Transverse colon (tissue), 4 donors: ENCODE results near the gene SLC22A15. TPM values are rescaled to one million over a fixed set of nuclear protein-coding genes. Genes with fewer than 3 reads are reported as not detected.

Experiments used
- DNase-seq: peaks from one replicate; pipeline ENCODE4 v3.0.0-alpha.2; 2019
- H3K27ac ChIP-seq, 4 donors: fragments of 200-600 bp; sonication (generic); 2 replicates each; pipeline ENCODE4 v1.5.1; 2016 to 2018; ENCODE audit warnings: inconsistent platforms in 4 of 4
- H3K27me3 ChIP-seq: fragments of 200-600 bp; sonication (generic); 2 replicates; pipeline ENCODE4 v1.5.1; 2017; ENCODE audit warnings: inconsistent platforms
- H3K36me3 ChIP-seq, 4 donors: fragments of 200-600 bp; sonication (generic); 2 replicates each; pipeline ENCODE4 v1.5.1; 2017 to 2019; ENCODE audit warnings: inconsistent platforms in 4 of 4
- H3K4me1 ChIP-seq, 4 donors: fragments of 200-600 bp; sonication (generic); 2 replicates each; pipeline ENCODE4 v1.5.1; 2017 to 2020; ENCODE audit warnings: inconsistent platforms in 4 of 4
- H3K4me3 ChIP-seq, 4 donors: fragments of 200-600 bp; sonication (generic); 1 replicate in 1 of 4; 2 replicates in 3 of 4; pipeline versions ENCODE4 v1.5.1 to v1.6.1; 2017 to 2019; ENCODE audit warnings: inconsistent platforms in 4 of 4
- H3K9me3 ChIP-seq, 2 donors: fragments of 200-600 bp; sonication (generic); 2 replicates each; pipeline ENCODE4 v1.5.1; 2017 to 2019; ENCODE audit warnings: inconsistent platforms in 2 of 2
- EP300 ChIP-seq: sonication (generic); formaldehyde crosslinking; IDR thresholded peaks from one replicate; pipeline ENCODE4 v1.6.1; 2017; ENCODE audit warnings: antibody characterized with exemption, low read depth
- POLR2A ChIP-seq: fragments of 450-650 bp; IDR thresholded peaks from one replicate; pipeline ENCODE4 v1.6.1; 2016; ENCODE audit warnings: antibody characterized with exemption, mild to moderate bottlenecking, moderate library complexity
- POLR2AphosphoS5 ChIP-seq, 3 donors: sonication (generic); formaldehyde crosslinking; IDR thresholded peaks; one replicate each; pipeline ENCODE4 v1.6.1; 2016; ENCODE audit warnings: antibody characterized with exemption in 3 of 3
- WGBS, 2 donors: methylation state at CpG; one replicate each; pipeline ENCODE4 v1.1.5; 2018; ENCODE audit warnings: low coverage in 1 of 2; 5-methylcytosine and 5-hydroxymethylcytosine counted together
- in situ Hi-C, 4 donors: fragments of 200-750 bp; cut with MboI; loops; one replicate each; pipeline versions ENCODE4 v1.15.0 to v1.15.1; 2017; ENCODE audit warnings: low sequenced_read_pairs in 3 of 4, low pct_ligation_motif_present in 1 of 4, low pct_unique_long_range_greater_than_20kb in 1 of 4
- intact Hi-C: fragments of 100-400 bp; cut with DNase I; formaldehyde crosslinking; loops from one replicate; pipeline ENCODE4 v1.15.1; 2023; ENCODE audit warnings: low total_unique reads
- total RNA-seq, 4 donors: library from RNA; depleted of rRNA; stranded (reverse); fragments of >200 nt; gene quantifications; one replicate each; pipeline ENCODE4 v1.1.0, GENCODE V29; 2016
- TF ChIP-seq, protein P1 (sequence below), 5 experiments: fragments of 200-600 bp in 3 of 5; fragments of 450-650 bp in 2 of 5; sonication (generic) in 3 of 5; IDR thresholded peaks; 1 replicate in 2 of 5; 2 replicates in 3 of 5; pipeline ENCODE4 v1.5.1; 2016 to 2017; ENCODE audit warnings: antibody characterized with exemption in 5 of 5, inconsistent platforms in 3 of 5, mild to moderate bottlenecking in 2 of 5, moderate library complexity in 1 of 5

Gene SLC22A15
- total RNA-seq, 4 donors from 2014 or later: 1.9 to 5.6 (median 3.4) TPM

DNA sequence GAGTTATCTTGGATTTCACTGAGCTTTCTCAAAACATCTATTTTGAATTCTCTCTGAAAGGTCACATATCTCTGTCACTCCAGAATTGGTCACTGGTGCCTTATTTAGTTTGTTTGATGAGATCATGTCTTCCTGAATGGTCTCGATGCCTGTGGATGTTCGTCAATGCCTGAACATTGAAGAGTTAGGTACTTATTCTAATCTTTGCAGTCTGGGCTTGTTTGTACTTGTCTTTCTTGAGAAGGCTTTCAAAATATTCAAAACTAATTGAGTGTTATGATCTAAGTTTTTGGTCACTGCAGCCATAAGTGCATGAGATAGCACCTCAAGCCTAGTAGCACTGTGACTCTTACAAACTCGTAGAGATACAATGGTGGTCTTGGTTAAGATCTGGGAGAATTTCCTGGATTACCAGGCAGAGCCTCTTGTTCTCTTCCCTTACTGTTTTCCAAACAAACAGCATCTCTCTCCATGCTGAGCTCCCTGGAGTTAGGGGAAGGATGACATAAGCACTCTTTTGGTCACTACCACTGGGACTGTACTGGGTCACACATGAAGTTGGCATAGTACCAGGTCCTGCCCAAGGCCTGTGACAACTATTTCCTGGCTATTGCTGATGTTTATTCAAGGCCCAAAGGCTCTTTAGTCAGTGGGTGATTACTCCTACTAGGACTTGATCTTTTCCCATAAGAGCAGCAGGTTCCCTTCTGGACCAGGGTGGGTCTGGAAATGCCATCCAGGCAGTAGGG lies 25.6 kb downstream of the SLC22A15 start:
- Histone ChIP-seq H3K36me3 (peaks cover 0 to 14% (median 0%) of the 10 kb centered on the region in 4 donors), H3K4me1 (no peaks in the 10 kb centered on the region), H3K27me3 (no peaks in the 10 kb centered on the region), H3K4me3 (no peak overlapping the region), H3K27ac (no peak overlapping the region), H3K9me3 (peaks cover 17 to 19% of the 10 kb centered on the region in 2 donors)
- WGBS, 2 donors: 84 to 100% methylated on average over 2 to 3 of the region's 3 CpGs
- no peak for TF ChIP-seq EP300
- no peak for TF ChIP-seq POLR2A
- TF ChIP-seq, protein P1, sequence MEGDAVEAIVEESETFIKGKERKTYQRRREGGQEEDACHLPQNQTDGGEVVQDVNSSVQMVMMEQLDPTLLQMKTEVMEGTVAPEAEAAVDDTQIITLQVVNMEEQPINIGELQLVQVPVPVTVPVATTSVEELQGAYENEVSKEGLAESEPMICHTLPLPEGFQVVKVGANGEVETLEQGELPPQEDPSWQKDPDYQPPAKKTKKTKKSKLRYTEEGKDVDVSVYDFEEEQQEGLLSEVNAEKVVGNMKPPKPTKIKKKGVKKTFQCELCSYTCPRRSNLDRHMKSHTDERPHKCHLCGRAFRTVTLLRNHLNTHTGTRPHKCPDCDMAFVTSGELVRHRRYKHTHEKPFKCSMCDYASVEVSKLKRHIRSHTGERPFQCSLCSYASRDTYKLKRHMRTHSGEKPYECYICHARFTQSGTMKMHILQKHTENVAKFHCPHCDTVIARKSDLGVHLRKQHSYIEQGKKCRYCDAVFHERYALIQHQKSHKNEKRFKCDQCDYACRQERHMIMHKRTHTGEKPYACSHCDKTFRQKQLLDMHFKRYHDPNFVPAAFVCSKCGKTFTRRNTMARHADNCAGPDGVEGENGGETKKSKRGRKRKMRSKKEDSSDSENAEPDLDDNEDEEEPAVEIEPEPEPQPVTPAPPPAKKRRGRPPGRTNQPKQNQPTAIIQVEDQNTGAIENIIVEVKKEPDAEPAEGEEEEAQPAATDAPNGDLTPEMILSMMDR (IDR thresholded peaks at IDR 0.05): no peak
- no peak for DNase-seq
- in situ Hi-C loops (no loop called here), intact Hi-C loops (no loop called here)

DNA sequence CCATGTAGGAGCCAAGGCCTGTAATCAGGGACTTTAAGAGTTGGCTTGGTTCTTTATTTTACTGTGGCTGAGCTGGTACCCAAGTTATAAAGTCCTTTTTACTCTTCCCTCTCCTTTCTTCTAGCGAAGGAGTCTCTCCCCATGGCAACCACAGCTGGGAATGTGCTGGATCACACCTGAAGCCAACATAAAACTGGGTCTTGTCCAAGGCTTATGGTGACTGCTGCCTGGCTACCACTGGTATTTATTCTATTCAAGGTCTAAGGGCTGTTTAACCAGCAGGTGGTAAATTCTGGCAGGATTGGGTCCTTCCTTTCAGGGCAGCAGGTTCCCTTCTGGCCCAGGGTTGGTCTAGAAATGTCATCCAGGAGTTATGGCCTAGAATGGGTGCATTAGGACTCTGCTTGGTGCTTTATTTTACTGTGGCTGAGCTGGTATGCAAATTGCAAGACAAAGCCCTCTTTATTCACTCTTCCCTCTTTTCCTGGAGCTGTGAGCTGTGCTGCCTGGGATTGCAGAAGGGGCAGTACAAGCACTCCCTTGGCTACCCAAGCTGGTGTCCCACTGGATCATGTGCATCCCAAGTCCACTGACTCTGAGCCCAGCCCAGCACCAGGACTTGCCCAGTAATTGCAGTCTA lies 26.6 kb downstream of the SLC22A15 start:
- WGBS, 2 donors: 44 to 75% methylated on average over 1 of the region's 1 CpG
- no peak overlapping the region for H3K4me3 ChIP-seq
- peaks cover 0 to 14% (median 0%) of the 10 kb centered on the region in 4 donors for H3K36me3 ChIP-seq
- peaks cover 9 to 10% of the 10 kb centered on the region in 2 donors for H3K9me3 ChIP-seq
- no peaks in the 10 kb centered on the region for H3K27me3 ChIP-seq
- no peak overlapping the region for H3K27ac ChIP-seq
- no peaks in the 10 kb centered on the region for H3K4me1 ChIP-seq
- DNase-seq: no peak
- TF ChIP-seq POLR2A: no peak
- TF ChIP-seq, protein P1 (IDR thresholded peaks at IDR 0.05): no peak
- no peak for TF ChIP-seq EP300
- no peak for TF ChIP-seq POLR2AphosphoS5 (IDR thresholded peaks at IDR 0.05)
- intact Hi-C loops: no loop called here
- in situ Hi-C loops: no loop called here

DNA sequence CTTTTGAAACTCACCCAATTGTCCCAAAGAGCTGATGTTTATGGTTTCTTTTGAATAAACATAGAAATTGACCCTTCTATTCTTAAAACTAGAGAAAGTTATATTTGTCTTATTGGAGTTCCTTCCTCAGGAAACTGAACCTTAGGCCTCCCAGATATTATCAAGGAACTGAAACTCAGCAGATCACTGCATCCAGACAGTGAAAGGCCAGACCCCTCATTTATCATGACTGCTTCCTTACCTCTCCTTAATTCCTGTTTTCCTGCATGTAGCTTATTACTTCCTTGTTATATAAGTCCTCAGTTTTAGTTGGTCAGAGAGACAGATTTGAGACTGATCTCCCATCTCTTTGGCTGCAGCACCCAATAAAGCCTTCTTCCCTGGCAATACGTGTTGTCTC lies 27.5 kb downstream of the SLC22A15 start:
- no peak for DNase-seq
- intact Hi-C loops (no loop called here), in situ Hi-C loops (no loop called here)
- H3K27ac ChIP-seq: no peak overlapping the region
- no peaks in the 10 kb centered on the region for H3K4me1 ChIP-seq
- no peaks in the 10 kb centered on the region for H3K27me3 ChIP-seq
- H3K4me3 ChIP-seq: no peak overlapping the region
- WGBS, 2 donors: 79% methylated on average over 1 of the region's 1 CpG; no CpG with 5 or more reads in 1 of the 2 donors
- H3K9me3 ChIP-seq: peaks cover 0 to 3% of the 10 kb centered on the region in 2 donors
- TF ChIP-seq POLR2AphosphoS5 (IDR thresholded peaks at IDR 0.05) (no peak), POLR2A (no peak), EP300 (no peak)
- TF ChIP-seq, protein P1 (IDR thresholded peaks at IDR 0.05): no peak
- peaks cover 0 to 8% (median 0%) of the 10 kb centered on the region in 4 donors for H3K36me3 ChIP-seq

DNA sequence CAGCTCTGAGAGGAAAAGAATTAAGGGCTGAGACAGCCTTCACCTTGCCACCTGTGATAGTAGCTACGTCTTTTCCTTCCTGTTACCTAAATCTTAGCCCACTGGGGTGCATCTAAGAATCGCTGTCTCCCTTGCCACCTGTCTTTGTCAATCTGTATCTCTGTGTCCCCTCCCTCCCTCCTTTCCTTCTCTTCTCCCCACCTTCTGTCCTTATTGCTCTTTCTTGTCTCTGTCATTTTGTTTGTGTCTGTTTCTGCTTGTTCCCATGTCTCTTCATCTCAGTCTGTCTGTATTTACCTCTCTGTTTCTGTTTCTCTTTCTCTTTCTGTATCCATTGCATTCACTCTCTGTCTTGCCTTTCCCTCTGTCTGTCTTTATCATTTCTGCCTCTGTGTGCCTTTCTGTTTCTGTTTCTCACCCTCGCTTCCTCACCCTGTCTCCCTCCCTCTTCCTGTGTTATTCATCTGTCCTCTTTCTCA lies 30.2 kb downstream of the SLC22A15 start:
- H3K36me3 ChIP-seq: no peaks in the 10 kb centered on the region
- intact Hi-C loops (no loop called here), in situ Hi-C loops (no loop called here)
- H3K4me3 ChIP-seq: no peak overlapping the region
- no peaks in the 10 kb centered on the region for H3K27me3 ChIP-seq
- no peaks in the 10 kb centered on the region for H3K9me3 ChIP-seq
- H3K4me1 ChIP-seq: no peaks in the 10 kb centered on the region
- TF ChIP-seq, protein P1 (IDR thresholded peaks at IDR 0.05): no peak
- no peak for TF ChIP-seq POLR2A
- TF ChIP-seq POLR2AphosphoS5 (IDR thresholded peaks at IDR 0.05): no peak
- no peak for TF ChIP-seq EP300
- H3K27ac ChIP-seq: no peak overlapping the region
- WGBS, 2 donors: 66 to 82% methylated on average over 2 to 3 of the region's 3 CpGs
- no peak for DNase-seq
